ENCODE results near the gene SLC45A1. TPM values are rescaled to one million over a fixed set of nuclear protein-coding genes. Genes with fewer than 3 reads are reported as not detected.

The SLC45A1 gene
- total RNA-seq, 1 experiment from 2014 or later, result 13.8 TPM

- POLR2A ChIA-PET, result no interaction called here
- CTCF ChIA-PET, result no interaction called here
- Histone ChIP-seq H3K27me3 (ENCODE audit: insufficient read depth, low read length) (no peaks in the 10 kb centered on the region), H3K4me3 (replicated peaks in 1 of 2; ENCODE audit: low read depth in 1 of 2, low read length in 2 of 2) (no peak overlapping the region), H3K36me3 (ENCODE audit: control insufficient read depth in 1 of 2, insufficient read depth in 2 of 2, low read length in 2 of 2) (peaks cover 7 to 10% of the 10 kb centered on the region in 2 experiments; a peak in 3 of 4 replicates), H3K9ac (ENCODE audit: low read length) (no peak overlapping the region), H3K79me2 (ENCODE audit: insufficient read depth, low read length) (no peaks in the 10 kb centered on the region), H3K27ac (ENCODE audit: low read depth, low read length) (no peak overlapping the region), H3K9me3 (ENCODE audit: control insufficient read depth in 1 of 2, insufficient read depth in 1 of 2, low read depth in 1 of 2, low read length in 2 of 2) (no peaks in the 10 kb centered on the region), H3K4me2 (ENCODE audit: low read length) (no peak overlapping the region), H3K9me2 (ENCODE audit: insufficient read depth) (no peaks in the 10 kb centered on the region), H4K20me1 (ENCODE audit: insufficient read depth) (no peaks in the 10 kb centered on the region), H2AFZ (ENCODE audit: low read depth, low read length, poor library complexity, severe bottlenecking) (no peak overlapping the region), H3K4me1 (ENCODE audit: control insufficient read depth in 1 of 2, insufficient read depth in 2 of 2, low read length in 2 of 2) (peaks cover 0 to 9% of the 10 kb centered on the region in 2 experiments; a peak in 3 of 4 replicates)
- TF ChIP-seq ZNF274 (IDR thresholded peaks at IDR 0.05; ENCODE audit: low read depth, low read length) (no peak), POLR2AphosphoS5 (IDR thresholded peaks at IDR 0.05; ENCODE audit: low read depth, low read length) (no peak), ZFX (IDR thresholded peaks at IDR 0.05) (no peak), YY1 (IDR thresholded peaks at IDR 0.05; ENCODE audit: extremely low read depth, insufficient replicate concordance, low read depth, low read length) (no peak), CTCF (IDR thresholded peaks at IDR 0.05 in 2 of 3, conservative IDR thresholded peaks at IDR 0.05 in 1 of 3; ENCODE audit: borderline replicate concordance in 1 of 3, insufficient read depth in 1 of 3, low read depth in 2 of 3, low read length in 2 of 3) (no peak)
- ATAC-seq (no peak), DNase-seq (ENCODE audit: low read depth, low spot score) (no peak)
- intact Hi-C loops (cut with micrococcal nuclease), result no loop called here
- RAD21 ChIA-PET (ENCODE audit: low non-redundant PET in 1 of 2, low total read pairs in 2 of 2, uncharacterized antibody in 2 of 2, unreplicated experiment in 2 of 2), result no interaction called here
- BruUV-seq (replicated peaks), result no TSS peak
Observed at GRCh38 chr1:8355439-8356255, 37.7 kb downstream of the SLC45A1 start.

Data from HCT116 (cell line).